Mesothelial cell of epicardium (in vitro differentiated cells): Measurements from ENCODE around the gene AHRR. TPM values are rescaled to one million over a fixed set of nuclear protein-coding genes. Genes with fewer than 3 reads are reported as not detected.
A peak's percentile ranks its signal among the peaks of the same experiment; 100 is the strongest.

Experiments used
- DNase-seq, 2 experiments: peaks; one replicate each; pipeline ENCODE4 v3.0.0; 2021; ENCODE audit warnings: low spot score in 2 of 2; ENCODE audit not compliant: unreplicated experiment in 2 of 2
- H3K27ac Mint-ChIP-seq: 2 replicates; pipeline ENCODE4 v1.8.0; 2021; ENCODE audit warnings: mixed read lengths
- H3K27me3 Mint-ChIP-seq: 2 replicates; pipeline ENCODE4 v1.8.0; 2021; ENCODE audit warnings: low read depth, mixed read lengths
- H3K36me3 Mint-ChIP-seq: 2 replicates; pipeline ENCODE4 v1.8.0; 2021; ENCODE audit warnings: mixed read lengths
- H3K4me1 Mint-ChIP-seq: 2 replicates; pipeline ENCODE4 v1.8.0; 2021; ENCODE audit warnings: mixed read lengths
- H3K4me3 Mint-ChIP-seq: 2 replicates; pipeline ENCODE4 v1.8.0; 2021; ENCODE audit warnings: mild to moderate bottlenecking, moderate library complexity, mixed read lengths
- H3K9me3 Mint-ChIP-seq: 2 replicates; pipeline ENCODE4 v1.8.0; 2021; ENCODE audit warnings: mixed read lengths
- total RNA-seq: library from RNA; stranded (reverse); gene quantifications from 3 replicates; pipeline ENCODE4 v1.2.1, GENCODE V29; 2021
- TF ChIP-seq, protein P1 (sequence below): fragments of 200-600 bp; sonication (generic); IDR thresholded peaks from one replicate; pipeline ENCODE4 v1.5.0; 2021; ENCODE audit warnings: antibody characterized with exemption; ENCODE audit not compliant: unreplicated experiment

The AHRR gene
- total RNA-seq, 1 donor from 2014 or later: 12.7 TPM

DNA sequence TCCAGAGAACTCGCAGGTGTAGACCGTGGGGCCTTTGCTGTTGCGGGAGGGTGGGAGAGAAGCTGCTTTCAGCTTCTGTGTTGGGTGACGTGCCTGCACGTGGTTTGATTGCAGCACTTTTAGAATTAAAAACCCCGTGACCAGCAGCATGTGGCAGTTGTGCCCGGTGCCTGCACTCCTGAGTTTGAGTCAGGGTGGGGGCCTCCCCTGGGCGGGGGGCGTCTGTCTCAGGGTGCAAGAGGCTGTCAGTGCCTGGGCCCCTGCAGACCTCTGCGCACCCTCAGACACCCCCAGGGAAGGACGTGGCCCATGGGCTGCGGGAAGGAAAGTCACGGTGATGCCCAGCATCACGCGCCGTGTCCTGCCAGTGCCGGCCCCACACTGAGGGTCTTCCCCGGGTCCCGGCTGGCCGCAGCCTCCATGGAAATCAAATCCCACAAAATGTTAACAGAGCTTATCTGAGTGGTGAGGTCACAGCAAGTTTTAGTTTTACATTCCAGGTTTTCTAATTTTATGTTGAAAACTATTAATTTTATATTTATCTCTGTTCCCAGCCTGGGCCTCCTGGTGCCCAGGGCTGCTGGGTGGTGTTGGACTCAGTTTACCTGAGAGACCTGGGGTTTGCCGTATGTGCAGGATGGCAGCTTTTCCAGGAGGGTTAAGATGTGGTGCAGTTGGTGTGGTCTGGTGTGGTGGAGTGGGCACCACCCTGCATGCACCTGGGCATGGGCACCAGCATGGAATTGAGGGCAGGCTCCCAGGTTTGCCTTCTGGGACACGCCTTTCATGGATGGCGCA is 33.3 kb downstream of the AHRR start:
- TF ChIP-seq, protein P1, sequence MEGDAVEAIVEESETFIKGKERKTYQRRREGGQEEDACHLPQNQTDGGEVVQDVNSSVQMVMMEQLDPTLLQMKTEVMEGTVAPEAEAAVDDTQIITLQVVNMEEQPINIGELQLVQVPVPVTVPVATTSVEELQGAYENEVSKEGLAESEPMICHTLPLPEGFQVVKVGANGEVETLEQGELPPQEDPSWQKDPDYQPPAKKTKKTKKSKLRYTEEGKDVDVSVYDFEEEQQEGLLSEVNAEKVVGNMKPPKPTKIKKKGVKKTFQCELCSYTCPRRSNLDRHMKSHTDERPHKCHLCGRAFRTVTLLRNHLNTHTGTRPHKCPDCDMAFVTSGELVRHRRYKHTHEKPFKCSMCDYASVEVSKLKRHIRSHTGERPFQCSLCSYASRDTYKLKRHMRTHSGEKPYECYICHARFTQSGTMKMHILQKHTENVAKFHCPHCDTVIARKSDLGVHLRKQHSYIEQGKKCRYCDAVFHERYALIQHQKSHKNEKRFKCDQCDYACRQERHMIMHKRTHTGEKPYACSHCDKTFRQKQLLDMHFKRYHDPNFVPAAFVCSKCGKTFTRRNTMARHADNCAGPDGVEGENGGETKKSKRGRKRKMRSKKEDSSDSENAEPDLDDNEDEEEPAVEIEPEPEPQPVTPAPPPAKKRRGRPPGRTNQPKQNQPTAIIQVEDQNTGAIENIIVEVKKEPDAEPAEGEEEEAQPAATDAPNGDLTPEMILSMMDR: no peak
- Mint-ChIP-seq H3K27ac (no peak overlapping the region), H3K4me3 (no peak overlapping the region), H3K4me1 (no peaks in the 10 kb centered on the region), H3K27me3 (peaks cover 7% of the 10 kb centered on the region), H3K36me3 (peaks cover 12% of the 10 kb centered on the region), H3K9me3 (peaks cover 9% of the 10 kb centered on the region)
- no peak for DNase-seq

GRCh38 chr5:355379-355935 is 33.9 kb downstream of the AHRR start:
- Mint-ChIP-seq H3K27ac (no peak overlapping the region), H3K4me3 (no peak overlapping the region), H3K36me3 (peaks cover 9% of the 10 kb centered on the region), H3K9me3 (peaks cover 8% of the 10 kb centered on the region), H3K4me1 (no peaks in the 10 kb centered on the region), H3K27me3 (peaks cover 3% of the 10 kb centered on the region)
- TF ChIP-seq, protein P1: no peak
- DNase-seq: no peak

DNA sequence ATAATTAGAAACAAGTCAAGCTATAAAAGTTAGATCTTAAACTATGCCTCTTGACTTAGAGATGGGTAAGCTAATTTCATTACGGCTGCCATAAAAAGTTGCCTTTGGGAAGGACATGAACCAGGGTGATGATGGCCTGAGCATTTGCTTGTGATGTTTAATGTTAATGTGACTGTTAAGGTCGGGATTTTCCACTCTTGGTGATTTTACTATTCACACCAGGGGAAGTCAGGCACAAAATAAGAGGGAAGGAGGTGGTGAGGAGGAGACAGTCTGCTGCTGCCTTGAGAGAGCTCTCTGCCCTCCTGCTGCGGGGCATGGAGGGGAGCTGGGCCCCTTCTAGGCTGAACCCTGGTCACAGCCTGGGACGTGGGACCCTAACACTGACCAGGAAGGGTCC is 34.4 kb downstream of the AHRR start:
- Mint-ChIP-seq H3K27me3 (peaks cover 2% of the 10 kb centered on the region), H3K4me3 (no peak overlapping the region), H3K9me3 (peaks cover 3% of the 10 kb centered on the region), H3K36me3 (peaks cover 5% of the 10 kb centered on the region), H3K4me1 (no peaks in the 10 kb centered on the region), H3K27ac (no peak overlapping the region)
- TF ChIP-seq, protein P1: no peak
- no peak for DNase-seq

DNA sequence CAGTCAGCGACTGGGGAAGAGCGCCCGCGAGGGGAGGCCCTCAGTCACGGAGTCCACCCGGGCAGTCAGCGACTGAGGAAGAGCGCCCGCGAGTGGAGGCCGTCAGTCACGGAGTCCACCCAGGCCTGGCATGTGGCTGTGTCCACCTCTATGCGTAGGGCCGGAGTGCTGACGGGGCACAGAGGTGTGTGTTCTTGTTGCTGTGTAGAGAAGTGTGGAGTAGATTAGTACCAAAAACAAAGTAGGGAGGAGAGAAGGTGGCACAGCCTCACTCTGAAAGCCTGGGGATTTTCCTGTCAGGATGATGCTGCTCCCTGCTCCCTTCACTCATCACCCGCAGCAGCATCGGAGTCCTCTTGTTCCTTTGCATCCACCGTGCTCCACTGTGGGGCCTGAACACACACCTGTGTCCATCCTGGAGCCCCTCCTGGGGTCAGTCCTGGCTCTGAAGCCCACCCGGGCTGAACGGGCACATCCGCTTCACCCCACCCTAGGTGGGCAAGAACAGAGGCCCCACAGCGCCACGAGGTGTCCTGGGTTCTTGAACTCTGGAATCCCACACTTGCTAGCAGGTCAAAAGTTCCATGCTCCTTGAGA is 37.9 kb downstream of the AHRR start:
- DNase-seq: no peak

DNA sequence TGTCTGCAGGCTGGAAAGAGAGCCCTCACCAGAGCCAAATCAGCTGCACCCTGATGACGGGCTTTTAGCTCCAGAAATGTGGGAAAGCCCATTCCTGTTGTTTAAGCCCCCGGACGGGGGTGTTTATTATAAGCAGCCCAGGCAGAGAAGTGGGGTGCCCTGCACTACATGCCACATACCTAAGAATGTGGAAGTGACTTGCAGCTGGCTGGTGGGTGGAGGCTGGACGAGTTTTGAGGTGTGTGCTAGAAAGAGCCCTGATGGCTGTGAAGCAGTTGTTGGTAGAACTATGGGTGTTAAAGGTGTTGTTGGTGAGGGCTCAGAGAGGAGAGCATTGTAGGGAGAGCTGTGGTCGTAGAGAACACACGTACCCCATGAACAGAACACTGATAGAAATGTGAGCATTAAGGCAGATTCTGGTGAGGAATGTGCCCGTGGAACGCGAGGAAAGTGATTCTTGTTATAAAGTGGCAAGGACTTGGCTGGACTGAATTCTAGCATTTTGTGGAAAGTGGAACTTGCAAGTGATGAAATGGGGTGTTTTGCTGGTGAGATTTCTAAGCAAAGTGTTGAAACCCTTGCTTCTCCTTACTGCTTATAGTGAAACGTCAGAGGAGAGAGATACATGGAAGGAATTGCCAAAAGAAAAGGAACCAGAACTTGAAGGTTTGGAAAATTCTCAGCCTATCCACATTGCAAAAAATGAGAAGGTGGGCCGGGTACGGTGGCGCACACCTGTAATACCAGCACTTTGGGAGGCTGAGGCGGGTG is 38.9 kb downstream of the AHRR start:
- DNase-seq: no peak
- H3K27me3 Mint-ChIP-seq: peaks cover 20% of the 10 kb centered on the region
- peaks cover 18% of the 10 kb centered on the region for H3K9me3 Mint-ChIP-seq
- no peak overlapping the region for H3K27ac Mint-ChIP-seq
- H3K4me1 Mint-ChIP-seq: no peaks in the 10 kb centered on the region
- TF ChIP-seq, protein P1: no peak
- H3K4me3 Mint-ChIP-seq: no peak overlapping the region
- H3K36me3 Mint-ChIP-seq: peaks cover 4% of the 10 kb centered on the region

More for the DNA sequence above, 37.9 kb downstream of the AHRR start:
- Mint-ChIP-seq H3K27ac (peak overlapping the region; percentile 14), H3K9me3 (peaks cover 9% of the 10 kb centered on the region), H3K4me3 (no peak overlapping the region), H3K4me1 (no peaks in the 10 kb centered on the region), H3K27me3 (peaks cover 18% of the 10 kb centered on the region), H3K36me3 (peaks cover 2% of the 10 kb centered on the region)
- TF ChIP-seq, protein P1: no peak
